ENCODE data around the gene IKBKG.
A peak's percentile ranks its signal among the peaks of the same experiment; 100 is the strongest.
"Not testable (repeated sequence)": the region's sequence is repeated elsewhere in the genome, so short reads cannot be mapped to it uniquely, and the experiment has no call there.

IKBKG gene

GRCh38 chrX:154547245-154548027, at the start of gene IKBKG:
IKBKG (plus strand) TSS chrX:154547620; CDS start chrX:154552003, 4,383 bp downstream.
- FAIRE-seq, result no peak

GRCh38 chrX:154501423-154501822, 46.0 kb upstream of the IKBKG start:
- FAIRE-seq, result not testable (repeated sequence)

- FAIRE-seq, result no peak
Measured at GRCh38 chrX:154502098-154502497, 45.3 kb upstream of the IKBKG start.

- FAIRE-seq, result no peak
Measured at GRCh38 chrX:154502989-154503388, 44.4 kb upstream of the IKBKG start.

- FAIRE-seq, result no peak
Measured at GRCh38 chrX:154505734-154506133, 41.7 kb upstream of the IKBKG start.

GRCh38 chrX:154506483-154507332, 40.7 kb upstream of the IKBKG start:
- no peak for FAIRE-seq

- FAIRE-seq, result no peak
Measured at GRCh38 chrX:154507673-154508383, 39.6 kb upstream of the IKBKG start.

GRCh38 chrX:154508384-154508745, 39.1 kb upstream of the IKBKG start:
- no peak for FAIRE-seq

GRCh38 chrX:154509455-154509854, 38.0 kb upstream of the IKBKG start:
- no peak for FAIRE-seq

- FAIRE-seq, result no peak
Measured at GRCh38 chrX:154511761-154512160, 35.7 kb upstream of the IKBKG start.

- FAIRE-seq, result no peak
Measured at GRCh38 chrX:154512879-154513553, 34.4 kb upstream of the IKBKG start.

- no peak for FAIRE-seq
Measured at GRCh38 chrX:154513716-154514115, 33.7 kb upstream of the IKBKG start.

GRCh38 chrX:154515090-154515965, 32.1 kb upstream of the IKBKG start:
- FAIRE-seq, result peak; percentile 55

GRCh38 chrX:154515966-154516655, 31.3 kb upstream of the IKBKG start, which contains the start of gene FAM3A:
FAM3A (minus strand) TSS chrX:154516232; CDS start chrX:154515772, 460 bp downstream.
- FAIRE-seq, result no peak

- no peak for FAIRE-seq
Measured at GRCh38 chrX:154516656-154517100, 30.7 kb upstream of the IKBKG start.

GRCh38 chrX:154517101-154517781, 30.2 kb upstream of the IKBKG start:
- FAIRE-seq, result no peak

GRCh38 chrX:154519389-154519788, 28.0 kb upstream of the IKBKG start:
- FAIRE-seq, result no peak

GRCh38 chrX:154525606-154526490, 21.6 kb upstream of the IKBKG start:
- no peak for FAIRE-seq
